GM12865 (cell line): Measurements from ENCODE around the gene REL.
"Not testable (repeated sequence)": the region's sequence is repeated elsewhere in the genome, so short reads cannot be mapped to it uniquely, and the experiment has no call there.

ENCODE experiments used
- DNase-seq: peaks from one replicate; pipeline ENCODE4 v3.0.0; 2010; ENCODE audit warnings: low read depth
- H3K4me3 ChIP-seq: 2 replicates; pipeline ENCODE4 v1.5.1; 2011; ENCODE audit warnings: mild to moderate bottlenecking, low read depth, low read length, control low read depth
- TF ChIP-seq, protein P1 (sequence below): IDR thresholded peaks from 2 replicates; pipeline ENCODE4 v1.5.1; 2011; ENCODE audit warnings: low read length, control low read depth, low read depth, inconsistent platforms; ENCODE audit not compliant: insufficient read depth; ENCODE audit errors: missing control alignments

The REL gene

DNA sequence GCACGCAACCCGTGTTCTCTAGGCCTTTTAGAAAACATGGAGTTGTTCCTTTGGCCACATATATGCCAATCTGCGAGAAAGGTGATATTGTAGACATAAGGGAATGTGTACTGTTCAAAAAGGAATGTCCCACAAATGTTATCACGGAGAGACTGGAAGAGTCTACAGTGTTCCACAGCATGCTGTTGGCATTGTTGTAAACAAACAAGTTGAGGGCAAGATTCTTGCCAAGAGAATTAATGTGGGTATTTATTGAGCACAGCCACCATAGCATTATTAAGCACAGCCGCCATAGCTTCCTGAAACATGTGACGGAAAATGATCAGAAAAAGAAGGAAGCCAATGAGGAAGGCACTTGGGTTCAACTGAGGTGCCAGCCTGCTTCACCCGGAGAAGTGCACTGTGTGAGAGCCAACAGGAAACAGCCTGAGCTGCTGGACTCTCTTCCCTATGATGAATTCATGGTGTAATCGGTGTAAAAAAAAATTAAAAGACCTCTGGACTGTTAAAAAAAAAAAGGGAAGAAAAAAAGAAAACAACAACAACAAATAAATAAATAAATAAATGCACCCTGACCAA is 29.0 kb upstream of the REL start:
- TF ChIP-seq, protein P1, sequence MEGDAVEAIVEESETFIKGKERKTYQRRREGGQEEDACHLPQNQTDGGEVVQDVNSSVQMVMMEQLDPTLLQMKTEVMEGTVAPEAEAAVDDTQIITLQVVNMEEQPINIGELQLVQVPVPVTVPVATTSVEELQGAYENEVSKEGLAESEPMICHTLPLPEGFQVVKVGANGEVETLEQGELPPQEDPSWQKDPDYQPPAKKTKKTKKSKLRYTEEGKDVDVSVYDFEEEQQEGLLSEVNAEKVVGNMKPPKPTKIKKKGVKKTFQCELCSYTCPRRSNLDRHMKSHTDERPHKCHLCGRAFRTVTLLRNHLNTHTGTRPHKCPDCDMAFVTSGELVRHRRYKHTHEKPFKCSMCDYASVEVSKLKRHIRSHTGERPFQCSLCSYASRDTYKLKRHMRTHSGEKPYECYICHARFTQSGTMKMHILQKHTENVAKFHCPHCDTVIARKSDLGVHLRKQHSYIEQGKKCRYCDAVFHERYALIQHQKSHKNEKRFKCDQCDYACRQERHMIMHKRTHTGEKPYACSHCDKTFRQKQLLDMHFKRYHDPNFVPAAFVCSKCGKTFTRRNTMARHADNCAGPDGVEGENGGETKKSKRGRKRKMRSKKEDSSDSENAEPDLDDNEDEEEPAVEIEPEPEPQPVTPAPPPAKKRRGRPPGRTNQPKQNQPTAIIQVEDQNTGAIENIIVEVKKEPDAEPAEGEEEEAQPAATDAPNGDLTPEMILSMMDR = no peak
- DNase-seq = no peak
- H3K4me3 ChIP-seq = no peak overlapping the region

DNA sequence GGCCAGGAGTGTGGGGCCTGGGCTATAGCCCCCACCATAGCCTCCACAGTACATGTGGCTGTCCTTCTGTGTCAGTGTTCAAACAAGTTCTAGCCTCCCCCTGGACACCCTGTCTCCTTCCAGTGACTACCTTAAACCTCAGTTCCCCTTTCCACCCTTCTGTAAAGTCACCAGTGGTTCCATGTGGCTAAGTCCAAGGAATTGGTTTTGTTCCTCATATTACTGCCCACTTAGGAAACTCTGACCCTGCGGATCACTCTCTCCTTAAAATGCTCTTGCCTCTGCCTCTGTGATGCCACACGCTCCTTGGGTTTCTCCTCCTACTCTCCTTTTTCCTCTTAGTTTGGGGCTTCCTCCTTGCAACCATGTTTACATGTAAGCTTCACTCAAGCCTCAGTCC is 27.8 kb upstream of the REL start:
- DNase-seq = no peak
- no peak overlapping the region for H3K4me3 ChIP-seq
- TF ChIP-seq, protein P1 = no peak

DNA sequence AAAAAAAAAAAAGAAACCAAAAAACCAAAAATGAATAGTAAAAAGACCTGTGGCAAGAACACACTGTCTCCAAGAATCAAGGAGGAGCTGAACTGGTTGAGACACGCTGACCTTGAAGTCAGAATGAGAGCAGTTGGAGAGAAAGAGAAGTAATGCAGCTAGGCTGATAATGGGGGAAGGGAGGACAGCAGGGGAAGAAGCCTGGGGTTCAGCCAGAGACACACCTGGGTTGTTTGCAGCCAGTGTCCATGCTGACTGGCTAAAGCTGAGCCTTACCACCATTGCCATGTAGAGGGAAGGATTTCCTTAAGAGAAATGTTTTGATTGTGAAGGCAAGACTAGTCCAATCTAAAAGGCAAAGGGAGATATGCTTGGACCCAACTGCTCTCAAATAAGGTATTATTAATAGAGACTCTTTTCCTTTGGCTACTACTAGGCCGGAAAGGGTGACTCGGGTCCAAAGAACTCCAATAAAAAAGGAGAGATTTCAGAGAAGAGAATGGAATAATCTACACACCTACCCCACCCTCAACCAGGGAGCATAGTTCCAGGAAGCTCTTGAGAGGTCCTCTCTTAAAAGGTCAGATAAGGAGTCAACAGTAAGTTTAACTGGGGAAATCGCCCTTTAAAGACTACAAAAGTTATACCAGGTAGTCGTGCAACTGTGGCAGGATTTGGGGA is 25.2 kb upstream of the REL start:
- no peak overlapping the region for H3K4me3 ChIP-seq
- DNase-seq = no peak
- TF ChIP-seq, protein P1 = no peak

DNA sequence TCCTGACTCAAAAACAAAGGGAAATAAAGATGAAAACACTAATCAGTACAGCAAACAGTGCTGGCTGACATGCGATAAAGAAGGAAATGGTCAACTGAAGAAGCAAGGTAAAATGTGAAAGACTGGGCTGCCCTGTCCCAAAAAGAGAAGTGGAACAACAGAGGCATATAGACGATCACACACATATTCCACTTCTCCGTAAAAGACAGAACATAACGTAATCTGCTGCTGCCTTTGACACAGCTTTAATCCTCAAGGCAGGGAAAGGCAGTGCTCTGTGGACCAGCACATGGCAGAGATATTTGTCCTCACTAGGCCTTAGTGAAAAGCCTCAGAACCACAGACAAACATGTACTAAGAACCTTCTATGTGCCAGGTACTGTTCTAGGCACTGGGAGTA is 24.3 kb upstream of the REL start:
- no peak overlapping the region for H3K4me3 ChIP-seq
- no peak for DNase-seq
- TF ChIP-seq, protein P1 = no peak

- TF ChIP-seq, protein P1 = no peak
- no peak for DNase-seq
- no peak overlapping the region for H3K4me3 ChIP-seq
These were observed 22.5 kb upstream of the REL start for GRCh38 chr2:60858897-60859311.

GRCh38 chr2:60861736-60862135 is 19.6 kb upstream of the REL start:
- no peak for DNase-seq
- TF ChIP-seq, protein P1 = no peak
- no peak overlapping the region for H3K4me3 ChIP-seq

DNA sequence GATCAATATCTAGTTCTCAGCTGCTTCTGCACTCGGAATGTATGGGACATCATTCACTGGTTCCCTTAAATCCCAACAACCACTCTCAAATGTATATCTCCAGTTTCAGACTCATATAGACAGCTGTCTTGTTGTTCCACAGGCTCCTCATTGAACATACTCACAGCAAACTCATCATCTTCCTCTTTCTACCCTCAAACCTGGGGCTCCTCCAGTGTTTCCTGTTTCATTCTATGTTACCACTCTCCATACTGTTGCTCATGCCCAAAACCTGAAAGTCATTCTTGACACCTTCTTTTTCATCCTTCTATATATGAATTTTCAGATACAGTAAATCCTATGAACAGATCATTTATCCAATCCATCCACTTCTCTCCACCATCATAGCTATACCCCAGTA is 18.7 kb upstream of the REL start:
- H3K4me3 ChIP-seq = no peak overlapping the region
- TF ChIP-seq, protein P1 = no peak
- DNase-seq = no peak

GRCh38 chr2:60865361-60865760 is 16.0 kb upstream of the REL start:
- H3K4me3 ChIP-seq = not testable (repeated sequence)

More at GRCh38 chr2:60865361-60865760, 16.0 kb upstream of the REL start:
- not testable (repeated sequence) for DNase-seq
